HUES6 (cell line): ENCODE measurements around the gene SERGEF.

Source experiments
- H3K27ac ChIP-seq: 2 replicates; pipeline ENCODE4 v1.7.0; 2013; ENCODE audit warnings: low read depth, mild to moderate bottlenecking, low read length, inconsistent platforms
- H3K27me3 ChIP-seq: 2 replicates; pipeline ENCODE4 v1.6.1; 2013; ENCODE audit warnings: low read length; ENCODE audit not compliant: control insufficient read depth, insufficient read depth
- H3K36me3 ChIP-seq: 2 replicates; pipeline ENCODE4 v1.6.1; 2013; ENCODE audit warnings: low read length; ENCODE audit not compliant: control insufficient read depth, insufficient read depth
- H3K4me1 ChIP-seq: 2 replicates; pipeline ENCODE4 v1.6.1; 2013; ENCODE audit warnings: low read length; ENCODE audit not compliant: control insufficient read depth, insufficient read depth
- H3K4me3 ChIP-seq: 2 replicates; pipeline ENCODE4 v1.5.1; 2013; ENCODE audit warnings: low read depth, low read length
- H3K9ac ChIP-seq: one replicate; pipeline ENCODE4 v1.6.1; 2013; ENCODE audit warnings: mild to moderate bottlenecking, low read length
- H3K9me3 ChIP-seq: 2 replicates; pipeline ENCODE4 v1.6.1; 2013; ENCODE audit warnings: low read depth, low read length; ENCODE audit not compliant: control insufficient read depth, insufficient read depth

Gene SERGEF

GRCh38 chr11:17839450-17839849, 173.4 kb downstream of the SERGEF start:
- Histone ChIP-seq H3K4me1 (no peaks in the 10 kb centered on the region), H3K9me3 (no peaks in the 10 kb centered on the region), H3K27ac (no peak overlapping the region), H3K9ac (no peak overlapping the region), H3K36me3 (no peaks in the 10 kb centered on the region), H3K27me3 (no peaks in the 10 kb centered on the region), H3K4me3 (no peak overlapping the region)

GRCh38 chr11:17838102-17838501, 174.7 kb downstream of the SERGEF start:
- Histone ChIP-seq H3K4me1 (no peaks in the 10 kb centered on the region), H3K4me3 (no peak overlapping the region), H3K27me3 (no peaks in the 10 kb centered on the region), H3K27ac (no peak overlapping the region), H3K36me3 (no peaks in the 10 kb centered on the region), H3K9ac (no peak overlapping the region), H3K9me3 (no peaks in the 10 kb centered on the region)

- Histone ChIP-seq H3K27ac (no peak overlapping the region), H3K4me1 (no peaks in the 10 kb centered on the region), H3K36me3 (no peaks in the 10 kb centered on the region), H3K4me3 (no peak overlapping the region), H3K9me3 (no peaks in the 10 kb centered on the region), H3K9ac (no peak overlapping the region), H3K27me3 (no peaks in the 10 kb centered on the region)
Observed at GRCh38 chr11:17831883-17832282, 181.0 kb downstream of the SERGEF start.

- Histone ChIP-seq H3K27ac (no peak overlapping the region), H3K27me3 (no peaks in the 10 kb centered on the region), H3K4me1 (no peaks in the 10 kb centered on the region), H3K9ac (no peak overlapping the region), H3K4me3 (no peak overlapping the region), H3K36me3 (no peaks in the 10 kb centered on the region), H3K9me3 (no peaks in the 10 kb centered on the region)
Observed at GRCh38 chr11:17831228-17831627, 181.6 kb downstream of the SERGEF start.

GRCh38 chr11:17828311-17828751, 184.5 kb downstream of the SERGEF start:
- Histone ChIP-seq H3K36me3 (no peaks in the 10 kb centered on the region), H3K4me3 (no peak overlapping the region), H3K9me3 (no peaks in the 10 kb centered on the region), H3K27ac (no peak overlapping the region), H3K27me3 (no peaks in the 10 kb centered on the region), H3K9ac (no peak overlapping the region), H3K4me1 (no peaks in the 10 kb centered on the region)

- no peaks in the 10 kb centered on the region for H3K36me3 ChIP-seq
- no peaks in the 10 kb centered on the region for H3K27me3 ChIP-seq
Observed at GRCh38 chr11:17827006-17827405, 185.8 kb downstream of the SERGEF start.

GRCh38 chr11:17822401-17822781, 190.5 kb downstream of the SERGEF start:
- Histone ChIP-seq H3K27me3 (no peaks in the 10 kb centered on the region), H3K4me1 (0 out of 2 replicates have a peak, but pooled peaks cover 7% of the 10 kb centered on the region), H3K27ac (no peak overlapping the region), H3K9me3 (no peaks in the 10 kb centered on the region), H3K9ac (no peak overlapping the region), H3K4me3 (no peak overlapping the region), H3K36me3 (no peaks in the 10 kb centered on the region)

More at GRCh38 chr11:17827006-17827405, 185.8 kb downstream of the SERGEF start:
- Histone ChIP-seq H3K9me3 (no peaks in the 10 kb centered on the region), H3K4me3 (no peak overlapping the region), H3K4me1 (0 out of 2 replicates have a peak, but pooled peaks cover 6% of the 10 kb centered on the region), H3K9ac (no peak overlapping the region), H3K27ac (no peak overlapping the region)

- H3K4me3 ChIP-seq: no peak overlapping the region
- H3K36me3 ChIP-seq: no peaks in the 10 kb centered on the region
- H3K9me3 ChIP-seq: no peaks in the 10 kb centered on the region
- H3K27me3 ChIP-seq: no peaks in the 10 kb centered on the region
- H3K9ac ChIP-seq: no peak overlapping the region
- H3K27ac ChIP-seq: no peak overlapping the region
- H3K4me1 ChIP-seq: 0 out of 2 replicates have a peak, but pooled peaks cover 7% of the 10 kb centered on the region
Observed at GRCh38 chr11:17821648-17822400, 191.0 kb downstream of the SERGEF start.

- Histone ChIP-seq H3K9me3 (no peaks in the 10 kb centered on the region), H3K4me1 (no peaks in the 10 kb centered on the region), H3K27ac (no peak overlapping the region), H3K27me3 (no peaks in the 10 kb centered on the region), H3K36me3 (no peaks in the 10 kb centered on the region), H3K9ac (no peak overlapping the region), H3K4me3 (no peak overlapping the region)
Observed at GRCh38 chr11:17816232-17816931, 196.5 kb downstream of the SERGEF start.

- no peak overlapping the region for H3K27ac ChIP-seq
- no peaks in the 10 kb centered on the region for H3K36me3 ChIP-seq
- H3K4me1 ChIP-seq: no peaks in the 10 kb centered on the region
- H3K9ac ChIP-seq: no peak overlapping the region
- H3K4me3 ChIP-seq: no peak overlapping the region
- no peaks in the 10 kb centered on the region for H3K9me3 ChIP-seq
- H3K27me3 ChIP-seq: no peaks in the 10 kb centered on the region
Observed at GRCh38 chr11:17814546-17814945, 198.3 kb downstream of the SERGEF start.

GRCh38 chr11:17813391-17814059, 199.3 kb downstream of the SERGEF start:
- Histone ChIP-seq H3K36me3 (no peaks in the 10 kb centered on the region), H3K9me3 (no peaks in the 10 kb centered on the region), H3K9ac (no peak overlapping the region), H3K4me3 (no peak overlapping the region), H3K27ac (no peak overlapping the region), H3K4me1 (no peaks in the 10 kb centered on the region), H3K27me3 (no peaks in the 10 kb centered on the region)
